ENCODE data around the gene AMFR. TPM values are rescaled to one million over a fixed set of nuclear protein-coding genes. Genes with fewer than 3 reads are reported as not detected.

AMFR gene
- total and polyA plus RNA-seq, 2 of the 13 experiments (the other 11 are each of a cell fraction or from before 2014, with no cell fraction given), result 52.9 to 108 TPM

- CTCF ChIA-PET (ENCODE audit: low intra/inter-chr PET ratio, low total read pairs), result no interaction called here
- DNase-seq (ENCODE audit: low spot score) (no peak), FAIRE-seq (no peak), ATAC-seq (no peak)
- H4K20me1 ChIP-seq (ENCODE audit: insufficient read depth, low read length), result no peaks in the 10 kb centered on the region
- BruUV-seq (replicated peaks), result no TSS peak
- no peak overlapping the region for H3K27ac ChIP-seq (ENCODE audit: extremely low read length, insufficient read depth, low read length)
- H3K9me3 ChIP-seq (ENCODE audit: low read length), result no peaks in the 10 kb centered on the region
- H3K4me3 ChIP-seq (replicated peaks in 1 of 3; ENCODE audit: insufficient read depth in 1 of 3, low read depth in 2 of 3, low read length in 3 of 3), result no peak overlapping the region
- intact Hi-C loops (cut with micrococcal nuclease; ENCODE audit: unreplicated experiment), result no loop called here
- no peak overlapping the region for H2AFZ ChIP-seq (ENCODE audit: low read length)
- no peak overlapping the region for H3K9ac ChIP-seq (ENCODE audit: insufficient read depth, low read depth, low read length)
- H3K4me1 ChIP-seq (ENCODE audit: insufficient read depth, low read length), result peaks cover 11% of the 10 kb centered on the region
- in situ Hi-C loops (cut with HindIII; ENCODE audit: extremely low pct_ligation_motif_present, low pct_unique_long_range_greater_than_20kb), result no loop called here
- no peaks in the 10 kb centered on the region for H3K27me3 ChIP-seq (ENCODE audit: control insufficient read depth in 1 of 2, insufficient read depth in 2 of 2, low read length in 2 of 2)
- POLR2A ChIA-PET, result no interaction called here
- H3K36me3 ChIP-seq (replicated peaks in 1 of 2; ENCODE audit: control insufficient read depth in 1 of 2, insufficient read depth in 2 of 2, low read length in 2 of 2), result peaks cover 34 to 64% of the 10 kb centered on the region in 2 experiments
- 100% methylated on average over 5 of the region's 6 CpGs for WGBS (ENCODE audit: low lambda C conversion rate)
- no peaks in the 10 kb centered on the region for H3K79me2 ChIP-seq (ENCODE audit: insufficient read depth, low read length)
- H3K4me2 ChIP-seq (ENCODE audit: low read depth, low read length), result no peak overlapping the region
- TF ChIP-seq MAFF (IDR thresholded peaks at IDR 0.05; ENCODE audit: low read depth, low read length) (no peak), AFF4 (CRISPR knock-in tag; IDR thresholded peaks at IDR 0.05) (no peak), ATF5 (CRISPR knock-in tag; IDR thresholded peaks at IDR 0.05; ENCODE audit: low read depth) (no peak), KLF16 (CRISPR knock-in tag; IDR thresholded peaks at IDR 0.05) (no peak), ZNF780A (CRISPR knock-in tag; IDR thresholded peaks at IDR 0.05) (no peak), MEIS1 (CRISPR knock-in tag; IDR thresholded peaks at IDR 0.05; ENCODE audit: borderline replicate concordance) (no peak), ATF7 (IDR thresholded peaks at IDR 0.05) (no peak), ATF7 (CRISPR knock-in tag; IDR thresholded peaks at IDR 0.05) (no peak), SP1 (IDR thresholded peaks at IDR 0.05) (no peak), SP1 (CRISPR knock-in tag; IDR thresholded peaks at IDR 0.05) (no peak), HMGXB3 (CRISPR knock-in tag; IDR thresholded peaks at IDR 0.05; ENCODE audit: borderline replicate concordance) (no peak), AGO2 (optimal IDR thresholded peaks at IDR 0.05; ENCODE audit: low read depth, low read length) (no peak), PRDM4 (CRISPR knock-in tag; IDR thresholded peaks at IDR 0.05; ENCODE audit: borderline replicate concordance) (no peak), BRCA1 (CRISPR knock-in tag; IDR thresholded peaks at IDR 0.05) (no peak), KDM5B (CRISPR knock-in tag; IDR thresholded peaks at IDR 0.05; ENCODE audit: borderline replicate concordance) (no peak)
Observed at GRCh38 chr16:56367764-56368163, 57.6 kb downstream of the AMFR start.
